Fibroblast of lung (primary cell): Measurements from ENCODE around the gene PDZRN4. TPM values are rescaled to one million over a fixed set of nuclear protein-coding genes. Genes with fewer than 3 reads are reported as not detected.

Source experiments
- DNase-seq, 2 donors: peaks; one replicate each; pipeline versions ENCODE4 v3.0.0 to v3.0.0-alpha.2; 2010; ENCODE audit warnings: low read depth in 2 of 2
- H2AFZ ChIP-seq: 2 replicates; pipeline ENCODE4 v1.5.1; 2012; ENCODE audit warnings: low read length, control low read depth, inconsistent platforms
- H3K27ac ChIP-seq: 2 replicates; pipeline ENCODE4 v1.5.1; 2011; ENCODE audit warnings: low read length, control low read depth; ENCODE audit not compliant: insufficient read depth
- H3K27me3 ChIP-seq: 2 replicates; pipeline ENCODE4 v1.5.1; 2011; ENCODE audit warnings: mild to moderate bottlenecking, low read length; ENCODE audit not compliant: control insufficient read depth, insufficient read depth
- H3K36me3 ChIP-seq: 2 replicates; pipeline ENCODE4 v1.5.1; 2011; ENCODE audit warnings: low read length; ENCODE audit not compliant: control insufficient read depth, insufficient read depth
- H3K4me1 ChIP-seq: 2 replicates; pipeline ENCODE4 v1.5.1; 2011; ENCODE audit warnings: low read length; ENCODE audit not compliant: control insufficient read depth, insufficient read depth; ENCODE audit errors: extremely low read depth
- H3K4me2 ChIP-seq: 2 replicates; pipeline ENCODE4 v1.5.1; 2011; ENCODE audit warnings: low read length, control low read depth; ENCODE audit not compliant: insufficient read depth; ENCODE audit errors: extremely low read depth
- H3K4me3 ChIP-seq, 4 experiments: fragments of 200-600 bp in 1 of 4; sonication (generic) in 1 of 4; replicated peaks in 1 of 4; 2 replicates each; pipeline ENCODE4 v1.5.1; 2011 to 2016; ENCODE audit warnings: low read length in 4 of 4, low read depth in 3 of 4, mild to moderate bottlenecking in 3 of 4, control low read depth in 2 of 4, inconsistent platforms in 1 of 4, mixed read lengths in 1 of 4; ENCODE audit not compliant: insufficient read depth in 1 of 4; ENCODE audit errors: control extremely low read depth in 1 of 4
- H3K79me2 ChIP-seq: 2 replicates; pipeline ENCODE4 v1.5.1; 2012; ENCODE audit warnings: mild to moderate bottlenecking, low read length, inconsistent platforms; ENCODE audit not compliant: control insufficient read depth, insufficient read depth
- H3K9ac ChIP-seq: 2 replicates; pipeline ENCODE4 v1.5.1; 2011; ENCODE audit warnings: mild to moderate bottlenecking, low read length, control low read depth; ENCODE audit not compliant: insufficient read depth
- H3K9me3 ChIP-seq: 2 replicates; pipeline ENCODE4 v1.5.1; 2012; ENCODE audit warnings: low read depth, low read length; ENCODE audit not compliant: control insufficient read depth, insufficient read depth
- H4K20me1 ChIP-seq: 2 replicates; pipeline ENCODE4 v1.5.1; 2011; ENCODE audit warnings: low read length; ENCODE audit not compliant: control insufficient read depth, insufficient read depth; ENCODE audit errors: extremely low read depth
- EZH2 ChIP-seq: IDR thresholded peaks from 2 replicates; pipeline ENCODE4 v1.5.1; 2012; ENCODE audit warnings: low read length, control low read depth, mild to moderate bottlenecking; ENCODE audit errors: missing control alignments
- polyA plus RNA-seq, 2 donors: library from polyadenylated mRNA; depleted of rRNA in 1 of 2; stranded (reverse) in 1 of 2; unstranded in 1 of 2; fragments of >200 nt; gene quantifications; 2 replicates each; pipeline ENCODE4 v1.2.1, GENCODE V29; 2011 to 2012; ENCODE audit warnings: missing spikeins in 1 of 2
- total RNA-seq: library from RNA; depleted of rRNA; stranded (reverse); fragments of >200 nt; gene quantifications from 2 replicates; pipeline ENCODE4 v1.2.1, GENCODE V29; 2014
- TF ChIP-seq, protein P1 (sequence below), 2 donors: IDR thresholded peaks in 1 of 2; conservative IDR thresholded peaks in 1 of 2; 1 replicate in 1 of 2; 2 replicates in 1 of 2; pipeline ENCODE4 v1.5.1; 2011 to 2012; ENCODE audit warnings: low read length in 2 of 2, control low read depth in 1 of 2, inconsistent platforms in 1 of 2, low read depth in 1 of 2, mild to moderate bottlenecking in 1 of 2

PDZRN4 gene
- total and polyA plus RNA-seq, 2 donors (not counting 1 experiment from before 2014, with no cell fraction given), result not detected

DNA sequence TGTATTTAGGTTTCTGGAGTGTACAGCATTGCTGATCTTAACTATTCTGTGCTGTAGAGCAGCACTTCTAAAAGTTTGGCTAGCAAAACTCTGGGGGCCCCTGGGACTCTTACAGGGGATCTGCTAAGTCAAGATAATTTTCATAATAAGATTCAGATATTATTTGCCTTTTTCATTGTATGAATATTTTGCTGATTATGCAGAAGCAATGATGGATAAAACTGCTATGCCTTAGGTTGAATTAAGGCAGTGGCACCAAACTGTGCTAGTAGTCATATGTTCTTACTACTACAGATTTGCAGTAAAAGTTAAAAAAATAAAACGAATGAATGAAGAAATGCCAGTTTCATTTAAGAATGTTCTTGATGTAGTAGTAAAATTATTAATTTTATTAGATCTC, 160.1 kb downstream of the PDZRN4 start:
- no peaks in the 10 kb centered on the region for H3K27me3 ChIP-seq
- H3K4me1 ChIP-seq, result no peaks in the 10 kb centered on the region
- no peak overlapping the region for H3K9ac ChIP-seq
- no peak overlapping the region for H3K4me3 ChIP-seq
- no peak for DNase-seq
- no peaks in the 10 kb centered on the region for H3K9me3 ChIP-seq
- no peak overlapping the region for H3K27ac ChIP-seq
- TF ChIP-seq, protein P1, sequence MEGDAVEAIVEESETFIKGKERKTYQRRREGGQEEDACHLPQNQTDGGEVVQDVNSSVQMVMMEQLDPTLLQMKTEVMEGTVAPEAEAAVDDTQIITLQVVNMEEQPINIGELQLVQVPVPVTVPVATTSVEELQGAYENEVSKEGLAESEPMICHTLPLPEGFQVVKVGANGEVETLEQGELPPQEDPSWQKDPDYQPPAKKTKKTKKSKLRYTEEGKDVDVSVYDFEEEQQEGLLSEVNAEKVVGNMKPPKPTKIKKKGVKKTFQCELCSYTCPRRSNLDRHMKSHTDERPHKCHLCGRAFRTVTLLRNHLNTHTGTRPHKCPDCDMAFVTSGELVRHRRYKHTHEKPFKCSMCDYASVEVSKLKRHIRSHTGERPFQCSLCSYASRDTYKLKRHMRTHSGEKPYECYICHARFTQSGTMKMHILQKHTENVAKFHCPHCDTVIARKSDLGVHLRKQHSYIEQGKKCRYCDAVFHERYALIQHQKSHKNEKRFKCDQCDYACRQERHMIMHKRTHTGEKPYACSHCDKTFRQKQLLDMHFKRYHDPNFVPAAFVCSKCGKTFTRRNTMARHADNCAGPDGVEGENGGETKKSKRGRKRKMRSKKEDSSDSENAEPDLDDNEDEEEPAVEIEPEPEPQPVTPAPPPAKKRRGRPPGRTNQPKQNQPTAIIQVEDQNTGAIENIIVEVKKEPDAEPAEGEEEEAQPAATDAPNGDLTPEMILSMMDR (conservative IDR thresholded peaks at IDR 0.05 in 1 of 2, IDR thresholded peaks at IDR 0.05 in 1 of 2; ENCODE audit: low read depth in 1 of 2, low read length in 2 of 2), result no peak
- TF ChIP-seq EZH2, result no peak
- H2AFZ ChIP-seq, result no peak overlapping the region
- no peaks in the 10 kb centered on the region for H3K36me3 ChIP-seq
- no peaks in the 10 kb centered on the region for H3K79me2 ChIP-seq
- no peaks in the 10 kb centered on the region for H4K20me1 ChIP-seq
- no peak overlapping the region for H3K4me2 ChIP-seq

DNA sequence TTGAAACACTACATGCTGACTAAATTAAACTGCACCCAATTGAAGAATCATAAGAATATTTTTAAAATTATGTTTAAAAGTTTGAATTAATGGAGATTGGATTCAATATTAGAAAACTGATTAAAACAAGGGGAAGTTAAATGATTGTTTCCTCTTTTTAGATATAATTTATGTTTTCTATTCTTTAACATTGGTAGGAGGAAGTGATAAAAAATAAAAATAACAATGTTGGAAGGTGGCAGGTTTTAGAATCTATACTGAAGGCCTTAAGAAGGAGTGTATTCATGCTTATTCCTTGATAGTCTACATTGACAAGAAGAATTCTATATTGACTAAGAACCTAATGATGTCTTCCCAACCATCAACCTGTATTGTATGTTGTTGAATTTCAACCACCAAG, 168.1 kb downstream of the PDZRN4 start:
- no peak overlapping the region for H3K4me3 ChIP-seq
- H2AFZ ChIP-seq, result no peak overlapping the region
- no peak overlapping the region for H3K4me2 ChIP-seq
- H3K79me2 ChIP-seq, result no peaks in the 10 kb centered on the region
- H3K9me3 ChIP-seq, result no peaks in the 10 kb centered on the region
- H3K4me1 ChIP-seq, result no peaks in the 10 kb centered on the region
- TF ChIP-seq, protein P1 (conservative IDR thresholded peaks at IDR 0.05 in 1 of 2, IDR thresholded peaks at IDR 0.05 in 1 of 2; ENCODE audit: low read depth in 1 of 2, low read length in 2 of 2), result no peak
- H3K9ac ChIP-seq, result no peak overlapping the region
- no peak for DNase-seq
- no peaks in the 10 kb centered on the region for H3K27me3 ChIP-seq
- H4K20me1 ChIP-seq, result no peaks in the 10 kb centered on the region
- no peak overlapping the region for H3K27ac ChIP-seq
- no peaks in the 10 kb centered on the region for H3K36me3 ChIP-seq

DNA sequence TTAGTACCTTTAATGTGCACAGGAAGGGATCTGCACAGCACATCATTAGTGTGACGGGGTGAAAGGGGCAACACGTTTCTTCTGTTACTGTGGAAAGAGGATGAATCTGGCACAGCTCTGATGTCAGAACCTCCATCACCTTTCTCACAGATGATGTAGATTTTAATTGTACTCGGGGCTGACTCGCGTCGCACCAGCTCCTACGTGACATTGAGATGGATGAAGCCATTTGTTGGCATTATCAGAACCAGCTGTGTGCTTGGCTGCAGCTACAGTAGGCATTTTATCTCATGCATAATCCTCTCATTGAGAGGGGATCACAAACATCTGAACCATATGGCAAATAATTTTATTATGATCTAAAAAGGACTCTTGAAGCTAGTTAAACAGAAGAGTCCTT, 173.6 kb downstream of the PDZRN4 start:
- Histone ChIP-seq H3K79me2 (no peaks in the 10 kb centered on the region), H2AFZ (no peak overlapping the region), H4K20me1 (no peaks in the 10 kb centered on the region), H3K9me3 (no peaks in the 10 kb centered on the region), H3K4me2 (no peak overlapping the region), H3K36me3 (no peaks in the 10 kb centered on the region), H3K4me1 (no peaks in the 10 kb centered on the region), H3K4me3 (no peak overlapping the region), H3K27me3 (no peaks in the 10 kb centered on the region), H3K27ac (no peak overlapping the region), H3K9ac (no peak overlapping the region)
- no peak for DNase-seq
- TF ChIP-seq, protein P1 (conservative IDR thresholded peaks at IDR 0.05 in 1 of 2, IDR thresholded peaks at IDR 0.05 in 1 of 2; ENCODE audit: low read depth in 1 of 2, low read length in 2 of 2), result no peak
- no peak for TF ChIP-seq EZH2
